Breast epithelium (tissue), 4 donors: ENCODE measurements around the gene KRT6A. TPM values are rescaled to one million over a fixed set of nuclear protein-coding genes. Genes with fewer than 3 reads are reported as not detected.

Source experiments
- DNase-seq, 2 donors: peaks; one replicate each; pipeline ENCODE4 v3.0.0-alpha.2; 2019; ENCODE audit warnings: low spot score in 2 of 2
- H3K27ac ChIP-seq, 2 donors: fragments of 200-600 bp; sonication (generic) in 1 of 2; one replicate each; pipeline ENCODE4 v1.5.1; 2016 to 2019; ENCODE audit warnings: mild to moderate bottlenecking in 1 of 2
- H3K27me3 ChIP-seq, 2 donors: fragments of 200-600 bp; sonication (generic) in 1 of 2; one replicate each; pipeline versions ENCODE4 v1.5.1 to v1.6.0; 2017 to 2019; ENCODE audit warnings: control low read depth in 1 of 2, mild to moderate bottlenecking in 1 of 2
- H3K36me3 ChIP-seq: fragments of 200-600 bp; one replicate; pipeline ENCODE4 v1.5.1; 2019
- H3K4me1 ChIP-seq, 2 donors: fragments of 200-600 bp; sonication (generic); one replicate each; pipeline ENCODE4 v1.5.1; 2016 to 2019; ENCODE audit warnings: control low read depth in 1 of 2
- H3K4me3 ChIP-seq, 3 donors: fragments of 200-600 bp; sonication (generic); 1 replicate in 2 of 3; 2 replicates in 1 of 3; pipeline ENCODE4 v1.5.1; 2016 to 2019; ENCODE audit warnings: mild to moderate bottlenecking in 3 of 3, moderate library complexity in 2 of 3
- H3K9me3 ChIP-seq, 2 donors: fragments of 200-600 bp; sonication (generic) in 1 of 2; one replicate each; pipeline ENCODE4 v1.5.1; 2016 to 2019; ENCODE audit warnings: control low read depth in 1 of 2
- POLR2A ChIP-seq: fragments of 450-650 bp; IDR thresholded peaks from one replicate; pipeline ENCODE4 v1.6.1; 2016; ENCODE audit warnings: antibody characterized with exemption, mild to moderate bottlenecking, moderate library complexity
- POLR2AphosphoS5 ChIP-seq, 3 donors: sonication (generic); formaldehyde crosslinking; IDR thresholded peaks; one replicate each; pipeline ENCODE4 v1.6.1; 2017; ENCODE audit warnings: antibody characterized with exemption in 3 of 3
- intact Hi-C: fragments of 100-400 bp; cut with DNase I; formaldehyde crosslinking; loops from one replicate; pipeline ENCODE4 v1.15.1; 2023; ENCODE audit warnings: low total_unique reads
- total RNA-seq, 3 donors: library from RNA; depleted of rRNA; stranded (reverse); fragments of >200 nt; gene quantifications; one replicate each; pipeline ENCODE4 v1.1.0, GENCODE V29; 2016
- TF ChIP-seq, protein P1 (sequence below), 3 donors: fragments of 450-650 bp; IDR thresholded peaks; one replicate each; pipeline ENCODE4 v1.5.1; 2016 to 2017; ENCODE audit warnings: antibody characterized with exemption in 3 of 3, mild to moderate bottlenecking in 3 of 3, moderate library complexity in 3 of 3

The KRT6A gene
- total RNA-seq, 3 donors from 2014 or later, result 0.33 to 3.1 TPM; not detected in 1

GRCh38 chr12:52469853-52470252 lies 23.2 kb downstream of the KRT6A start:
- H3K4me1 ChIP-seq, result no peaks in the 10 kb centered on the region
- H3K9me3 ChIP-seq, result no peaks in the 10 kb centered on the region
- H3K27me3 ChIP-seq, result no peaks in the 10 kb centered on the region
- H3K36me3 ChIP-seq, result no peaks in the 10 kb centered on the region
- DNase-seq, result no peak
- TF ChIP-seq POLR2A, result no peak
- no peak for TF ChIP-seq POLR2AphosphoS5 (IDR thresholded peaks at IDR 0.05)
- TF ChIP-seq, protein P1, sequence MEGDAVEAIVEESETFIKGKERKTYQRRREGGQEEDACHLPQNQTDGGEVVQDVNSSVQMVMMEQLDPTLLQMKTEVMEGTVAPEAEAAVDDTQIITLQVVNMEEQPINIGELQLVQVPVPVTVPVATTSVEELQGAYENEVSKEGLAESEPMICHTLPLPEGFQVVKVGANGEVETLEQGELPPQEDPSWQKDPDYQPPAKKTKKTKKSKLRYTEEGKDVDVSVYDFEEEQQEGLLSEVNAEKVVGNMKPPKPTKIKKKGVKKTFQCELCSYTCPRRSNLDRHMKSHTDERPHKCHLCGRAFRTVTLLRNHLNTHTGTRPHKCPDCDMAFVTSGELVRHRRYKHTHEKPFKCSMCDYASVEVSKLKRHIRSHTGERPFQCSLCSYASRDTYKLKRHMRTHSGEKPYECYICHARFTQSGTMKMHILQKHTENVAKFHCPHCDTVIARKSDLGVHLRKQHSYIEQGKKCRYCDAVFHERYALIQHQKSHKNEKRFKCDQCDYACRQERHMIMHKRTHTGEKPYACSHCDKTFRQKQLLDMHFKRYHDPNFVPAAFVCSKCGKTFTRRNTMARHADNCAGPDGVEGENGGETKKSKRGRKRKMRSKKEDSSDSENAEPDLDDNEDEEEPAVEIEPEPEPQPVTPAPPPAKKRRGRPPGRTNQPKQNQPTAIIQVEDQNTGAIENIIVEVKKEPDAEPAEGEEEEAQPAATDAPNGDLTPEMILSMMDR (IDR thresholded peaks at IDR 0.05), result no peak
- no peak overlapping the region for H3K4me3 ChIP-seq
- intact Hi-C loops, result no loop called here
- H3K27ac ChIP-seq, result no peak overlapping the region

GRCh38 chr12:52464897-52465296 lies 28.2 kb downstream of the KRT6A start:
- TF ChIP-seq, protein P1 (IDR thresholded peaks at IDR 0.05), result no peak
- TF ChIP-seq POLR2AphosphoS5 (IDR thresholded peaks at IDR 0.05) (no peak), POLR2A (no peak)
- Histone ChIP-seq H3K9me3 (no peaks in the 10 kb centered on the region), H3K27ac (no peak overlapping the region), H3K4me1 (no peaks in the 10 kb centered on the region), H3K36me3 (no peaks in the 10 kb centered on the region), H3K4me3 (no peak overlapping the region), H3K27me3 (no peaks in the 10 kb centered on the region)
- intact Hi-C loops, result no loop called here
- DNase-seq, result no peak

DNA sequence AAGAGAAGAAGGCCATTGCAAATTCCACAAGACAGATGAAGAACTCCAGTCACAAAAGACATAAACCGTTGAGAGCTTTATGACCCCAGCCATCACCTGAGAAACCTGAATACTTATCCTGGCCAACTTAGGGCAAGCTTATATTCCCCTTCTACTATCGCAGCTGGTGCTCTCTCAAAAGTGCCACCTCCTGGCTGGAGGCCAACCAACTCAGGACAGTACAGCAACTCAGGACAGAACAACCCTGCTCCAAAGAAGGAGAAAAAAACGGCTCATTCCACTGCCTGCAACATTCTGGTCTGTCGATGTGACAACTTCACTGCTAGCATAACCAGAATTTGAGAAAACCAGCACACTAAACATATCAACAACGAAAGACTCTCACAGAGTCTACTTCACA lies 31.4 kb downstream of the KRT6A start:
- Histone ChIP-seq H3K4me1 (no peaks in the 10 kb centered on the region), H3K27me3 (no peaks in the 10 kb centered on the region), H3K9me3 (no peaks in the 10 kb centered on the region), H3K27ac (no peak overlapping the region), H3K36me3 (no peaks in the 10 kb centered on the region), H3K4me3 (no peak overlapping the region)
- no peak for DNase-seq
- intact Hi-C loops, result no loop called here
- TF ChIP-seq POLR2A (no peak), POLR2AphosphoS5 (IDR thresholded peaks at IDR 0.05) (no peak)
- TF ChIP-seq, protein P1 (IDR thresholded peaks at IDR 0.05), result no peak

- no peaks in the 10 kb centered on the region for H3K27me3 ChIP-seq
- intact Hi-C loops, result no loop called here
- H3K27ac ChIP-seq, result no peak overlapping the region
- H3K9me3 ChIP-seq, result no peaks in the 10 kb centered on the region
- H3K4me3 ChIP-seq, result no peak overlapping the region
- no peak for DNase-seq
- H3K36me3 ChIP-seq, result no peaks in the 10 kb centered on the region
- H3K4me1 ChIP-seq, result peaks cover 0 to 5% of the 10 kb centered on the region in 2 donors
- no peak for TF ChIP-seq POLR2A
- TF ChIP-seq, protein P1 (IDR thresholded peaks at IDR 0.05), result no peak
- TF ChIP-seq POLR2AphosphoS5 (IDR thresholded peaks at IDR 0.05), result no peak
Measured at GRCh38 chr12:52458861-52459260, 34.2 kb downstream of the KRT6A start.

DNA sequence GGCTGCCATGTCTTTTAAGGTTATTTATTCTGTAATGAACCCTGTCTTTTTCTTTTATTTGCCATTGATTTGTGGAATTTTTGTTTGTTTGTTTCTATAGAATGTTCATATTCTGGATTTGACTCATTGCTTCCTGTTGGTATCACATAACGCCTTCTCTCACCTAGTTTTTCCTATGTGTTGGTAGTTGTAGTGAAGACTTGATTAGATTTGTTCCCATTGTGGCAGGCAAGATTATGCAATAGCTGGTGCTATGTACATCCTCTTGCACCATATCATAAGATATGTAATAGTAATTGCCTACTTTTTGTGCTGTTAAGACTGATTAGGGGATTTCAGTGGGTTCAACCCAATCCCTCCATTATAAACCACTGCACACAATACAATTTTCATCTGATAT lies 37.2 kb downstream of the KRT6A start:
- Histone ChIP-seq H3K4me3 (no peak overlapping the region), H3K27me3 (no peaks in the 10 kb centered on the region), H3K27ac (no peak overlapping the region), H3K36me3 (no peaks in the 10 kb centered on the region), H3K9me3 (no peaks in the 10 kb centered on the region), H3K4me1 (peaks cover 0 to 5% of the 10 kb centered on the region in 2 donors)
- no peak for TF ChIP-seq POLR2A
- TF ChIP-seq, protein P1 (IDR thresholded peaks at IDR 0.05), result no peak
- TF ChIP-seq POLR2AphosphoS5 (IDR thresholded peaks at IDR 0.05), result no peak
- intact Hi-C loops, result no loop called here
- DNase-seq, result no peak
